Activated T-helper 1 cell treated with Interleukin-2 at 50 U/mL for 16 hours (primary cell): Measurements from ENCODE around the gene STPG2.
"Not testable (repeated sequence)": the region's sequence is repeated elsewhere in the genome, so short reads cannot be mapped to it uniquely, and the experiment has no call there.

Source experiments
- DNase-seq: peaks from one replicate; pipeline ENCODE4 v3.0.0-alpha.2; 2020; ENCODE audit warnings: low read depth

STPG2 gene

GRCh38 chr4:97633831-97634230 is 509.4 kb downstream of the STPG2 start:
- not testable (repeated sequence) for DNase-seq

GRCh38 chr4:97627750-97628149 is 515.5 kb downstream of the STPG2 start:
- DNase-seq, result no peak

GRCh38 chr4:97624204-97624603 is 519.1 kb downstream of the STPG2 start:
- DNase-seq, result no peak

GRCh38 chr4:97605932-97606331 is 537.3 kb downstream of the STPG2 start:
- no peak for DNase-seq

GRCh38 chr4:97593248-97593647 is 550.0 kb downstream of the STPG2 start:
- DNase-seq, result no peak

GRCh38 chr4:97590266-97590665 is 553.0 kb downstream of the STPG2 start:
- DNase-seq, result no peak

- DNase-seq, result no peak
Measured at GRCh38 chr4:97589481-97590196, 553.6 kb downstream of the STPG2 start.

- DNase-seq, result no peak
Measured at GRCh38 chr4:97587912-97588311, 555.4 kb downstream of the STPG2 start.

GRCh38 chr4:97585274-97585673 is 558.0 kb downstream of the STPG2 start:
- no peak for DNase-seq

- no peak for DNase-seq
Measured at GRCh38 chr4:97582890-97583289, 560.4 kb downstream of the STPG2 start.

GRCh38 chr4:97577004-97577403 is 566.3 kb downstream of the STPG2 start:
- no peak for DNase-seq

- no peak for DNase-seq
Measured at GRCh38 chr4:97560009-97560408, 583.3 kb downstream of the STPG2 start.

- no peak for DNase-seq
Measured at GRCh38 chr4:97558204-97558778, 585.0 kb downstream of the STPG2 start.

GRCh38 chr4:97550637-97551036 is 592.6 kb downstream of the STPG2 start:
- DNase-seq, result not testable (repeated sequence)

GRCh38 chr4:97548943-97549583 is 594.2 kb downstream of the STPG2 start:
- DNase-seq, result no peak

GRCh38 chr4:97548186-97548585 is 595.1 kb downstream of the STPG2 start:
- no peak for DNase-seq

GRCh38 chr4:97531351-97531750 is 611.9 kb downstream of the STPG2 start:
- DNase-seq, result no peak

GRCh38 chr4:97530676-97531075 is 612.6 kb downstream of the STPG2 start:
- DNase-seq, result no peak

GRCh38 chr4:97525236-97525635 is 618.0 kb downstream of the STPG2 start:
- DNase-seq, result no peak

GRCh38 chr4:97517939-97518338 is 625.3 kb downstream of the STPG2 start:
- no peak for DNase-seq

GRCh38 chr4:97513917-97514316 is 629.4 kb downstream of the STPG2 start:
- no peak for DNase-seq
